CD4-positive, alpha-beta T cell (primary cell): ENCODE results near the gene RNF213. TPM values are rescaled to one million over a fixed set of nuclear protein-coding genes. Genes with fewer than 3 reads are reported as not detected.

ENCODE experiments used
- ATAC-seq: fragments of 200-7000 bp; cut with Tn5 transposase; one replicate; pipeline ENCODE4 v1.10.0; 2022; ENCODE audit warnings: mild to moderate bottlenecking; ENCODE audit not compliant: poor library complexity
- CTCF ChIA-PET: fragments of 350-600 bp; sonication (Branson Sonifier 250); formaldehyde crosslinking; loops from one replicate; lab custom pipeline; 2021; ENCODE audit warnings: antibody characterized with exemption, inconsistent platforms; lab: Charles Lee
- POLR2A ChIA-PET: fragments of 350-600 bp; sonication (Branson Sonifier 250); formaldehyde crosslinking; loops from one replicate; lab custom pipeline; 2021; ENCODE audit warnings: antibody characterized with exemption, inconsistent platforms; lab: Charles Lee
- DNase-seq, 14 experiments: peaks; one replicate each; pipeline ENCODE4 v3.0.0-alpha.2; 2013 to 2020; ENCODE audit warnings: mixed read lengths in 2 of 14
- H3K27ac ChIP-seq, 2 donors: one replicate each; pipeline versions ENCODE4 v1.5.1 to v1.7.0; 2013; ENCODE audit warnings: low read length in 2 of 2, low read depth in 1 of 2, mild to moderate bottlenecking in 1 of 2
- H3K27me3 ChIP-seq, 2 experiments: 1 replicate in 1 of 2; 2 replicates in 1 of 2; pipeline versions ENCODE4 v1.6.1 to v1.7.0; 2013; ENCODE audit warnings: low read length in 2 of 2, control low read depth in 1 of 2, mild to moderate bottlenecking in 1 of 2, moderate library complexity in 1 of 2; ENCODE audit not compliant: insufficient read depth in 2 of 2, control insufficient read depth in 1 of 2
- H3K36me3 ChIP-seq: one replicate; pipeline ENCODE4 v1.6.1; 2013; ENCODE audit warnings: low read length, control low read depth; ENCODE audit not compliant: insufficient read depth
- H3K4me1 ChIP-seq: one replicate; pipeline ENCODE4 v1.6.1; 2013; ENCODE audit warnings: low read length, control low read depth; ENCODE audit not compliant: insufficient read depth
- H3K4me3 ChIP-seq: one replicate; pipeline ENCODE4 v1.5.1; 2013; ENCODE audit warnings: mild to moderate bottlenecking, low read length, moderate library complexity
- H3K9me3 ChIP-seq, 2 experiments: 1 replicate in 1 of 2; 2 replicates in 1 of 2; pipeline versions ENCODE4 v1.6.1 to v1.7.0; 2013; ENCODE audit warnings: low read length in 2 of 2, mild to moderate bottlenecking in 2 of 2, control low read depth in 1 of 2, moderate library complexity in 1 of 2; ENCODE audit not compliant: control insufficient read depth in 1 of 2, insufficient read depth in 1 of 2
- H3K27ac Mint-ChIP-seq: one replicate; pipeline ENCODE4 v1.8.0; 2020; ENCODE audit warnings: mixed read lengths
- H3K27me3 Mint-ChIP-seq: one replicate; pipeline ENCODE4 v1.8.0; 2021; ENCODE audit warnings: mixed read lengths
- H3K36me3 Mint-ChIP-seq: one replicate; pipeline ENCODE4 v1.8.0; 2021; ENCODE audit warnings: low read depth, mixed read lengths
- H3K4me1 Mint-ChIP-seq: one replicate; pipeline ENCODE4 v1.8.0; 2021; ENCODE audit warnings: low read depth, mixed read lengths
- H3K4me3 Mint-ChIP-seq: one replicate; pipeline ENCODE4 v1.8.0; 2020; ENCODE audit warnings: mild to moderate bottlenecking, mixed read lengths
- H3K9me3 Mint-ChIP-seq: one replicate; pipeline ENCODE4 v1.8.0; 2020; ENCODE audit warnings: mixed read lengths
- CTCF ChIP-seq: fragments of 200-600 bp; IDR thresholded peaks from one replicate; pipeline ENCODE4 v1.8.0; 2022; ENCODE audit warnings: antibody characterized with exemption, mild to moderate bottlenecking
- intact Hi-C, 2 experiments: fragments of 100-400 bp; cut with DNase I in 1 of 2; cut with micrococcal nuclease in 1 of 2; formaldehyde crosslinking; loops; one replicate each; pipeline versions ENCODE4 v1.15.1 to v1.9.0; 2023 to 2025; cut with DNase I, micrococcal nuclease
- total RNA-seq, 174 experiments: library from RNA in 2 of 174; stranded (reverse) in 2 of 174; gene quantifications; one replicate each; pipeline ENCODE4 v1.2.3 and lab custom pipeline; 2021 to 2026

Gene RNF213
- total RNA-seq, 2 experiments from 2014 or later: 290 to 312 TPM

GRCh38 chr17:80380555-80381002 lies 119.9 kb downstream of the RNF213 start:
- Mint-ChIP-seq H3K27ac (no peak overlapping the region), H3K4me1 (no peaks in the 10 kb centered on the region), H3K27me3 (no peaks in the 10 kb centered on the region), H3K36me3 (peaks cover 100% of the 10 kb centered on the region), H3K9me3 (no peaks in the 10 kb centered on the region), H3K4me3 (no peak overlapping the region)
- ATAC-seq (no peak), DNase-seq (no peak)
- ChIA-PET CTCF (no interaction called here), POLR2A (no interaction called here)
- H3K36me3 ChIP-seq: peaks cover 100% of the 10 kb centered on the region
- TF ChIP-seq CTCF: no peak
- intact Hi-C loops: no loop called here
- H3K27me3 ChIP-seq: no peaks in the 10 kb centered on the region
- no peak overlapping the region for H3K4me3 ChIP-seq
- no peaks in the 10 kb centered on the region for H3K4me1 ChIP-seq
- H3K27ac ChIP-seq: no peak overlapping the region
- no peaks in the 10 kb centered on the region for H3K9me3 ChIP-seq

- no peaks in the 10 kb centered on the region for H3K27me3 Mint-ChIP-seq
- no peak for ATAC-seq
- Histone ChIP-seq H3K27me3 (no peaks in the 10 kb centered on the region), H3K4me1 (no peaks in the 10 kb centered on the region), H3K9me3 (no peaks in the 10 kb centered on the region), H3K36me3 (peaks cover 100% of the 10 kb centered on the region), H3K4me3 (no peak overlapping the region), H3K27ac (no peak overlapping the region)
- H3K27ac Mint-ChIP-seq: no peak overlapping the region
- no peak for DNase-seq
- ChIA-PET CTCF (no interaction called here), POLR2A (no interaction called here)
- H3K4me1 Mint-ChIP-seq: no peaks in the 10 kb centered on the region
- intact Hi-C loops: no loop called here
- no peak overlapping the region for H3K4me3 Mint-ChIP-seq
- no peaks in the 10 kb centered on the region for H3K9me3 Mint-ChIP-seq
- peaks cover 100% of the 10 kb centered on the region for H3K36me3 Mint-ChIP-seq
- no peak for TF ChIP-seq CTCF
Measured at GRCh38 chr17:80381416-80381923, 120.8 kb downstream of the RNF213 start.

- intact Hi-C loops: no loop called here
- no peak for TF ChIP-seq CTCF
- DNase-seq (no peak), ATAC-seq (no peak)
- Histone ChIP-seq H3K4me1 (no peaks in the 10 kb centered on the region), H3K36me3 (peaks cover 100% of the 10 kb centered on the region), H3K27ac (no peak overlapping the region), H3K9me3 (no peaks in the 10 kb centered on the region), H3K27me3 (no peaks in the 10 kb centered on the region), H3K4me3 (no peak overlapping the region)
- Mint-ChIP-seq H3K4me3 (no peak overlapping the region), H3K9me3 (no peaks in the 10 kb centered on the region), H3K36me3 (peaks cover 98% of the 10 kb centered on the region), H3K27me3 (no peaks in the 10 kb centered on the region), H3K27ac (no peak overlapping the region), H3K4me1 (no peaks in the 10 kb centered on the region)
- ChIA-PET POLR2A (no interaction called here), CTCF (interaction anchor here (0.7 kb wide), 1 partner anchor 11 kb away, joined by 3 read pairs; no protein-coding TSS in a partner anchor)
Measured at GRCh38 chr17:80382446-80382845, 121.8 kb downstream of the RNF213 start.
